H1 (cell line): ENCODE data around the gene LIF. TPM values are rescaled to one million over a fixed set of nuclear protein-coding genes. Genes with fewer than 3 reads are reported as not detected.

Source experiments
- CTCF ChIA-PET: fragments of 300-600 bp; sonication (Branson Sonifier 250); formaldehyde crosslinking; loops from one replicate; lab custom pipeline; 2021; ENCODE audit not compliant: partially characterized antibody; lab: Charles Lee
- POLR2A ChIA-PET: fragments of 300-600 bp; sonication (Branson Sonifier 250); formaldehyde crosslinking; loops from one replicate; lab custom pipeline; 2021; ENCODE audit warnings: inconsistent platforms; ENCODE audit not compliant: partially characterized antibody; lab: Charles Lee
- DNase-seq, 2 experiments: peaks; one replicate each; pipeline versions ENCODE4 v3.0.0 to v3.0.0-alpha.2; 2010 to 2022; ENCODE audit warnings: low spot score in 2 of 2, low read depth in 1 of 2, mixed read lengths in 1 of 2
- FAIRE-seq: peaks from 2 replicates; lab custom pipeline; 2011; peaks lifted over from hg19 to GRCh38; lab: Jason Lieb, UNC
- H2AFZ ChIP-seq: 2 replicates; pipeline ENCODE4 v1.8.1; 2012; ENCODE audit warnings: low read length, inconsistent platforms
- H2AK5ac ChIP-seq: 2 replicates; pipeline ENCODE4 v1.6.1; 2013; ENCODE audit warnings: low read depth, low read length
- H2BK120ac ChIP-seq: replicated peaks from 2 replicates; pipeline ENCODE3; 2013; ENCODE audit warnings: low read depth, low read length, inconsistent platforms
- H2BK12ac ChIP-seq: 2 replicates; pipeline ENCODE4 v1.6.1; 2013; ENCODE audit warnings: low read depth, low read length
- H2BK15ac ChIP-seq: 2 replicates; pipeline ENCODE4 v1.6.1; 2013; ENCODE audit warnings: low read length
- H2BK20ac ChIP-seq: 2 replicates; pipeline ENCODE4 v1.6.1; 2013; ENCODE audit warnings: low read length
- H2BK5ac ChIP-seq: 2 replicates; pipeline ENCODE4 v1.6.1; 2013; ENCODE audit warnings: low read depth, low read length
- H3K14ac ChIP-seq: 2 replicates; pipeline ENCODE4 v1.6.1; 2013; ENCODE audit warnings: inconsistent platforms; ENCODE audit not compliant: insufficient read length
- H3K18ac ChIP-seq: 2 replicates; pipeline ENCODE4 v1.6.1; 2013; ENCODE audit warnings: low read length; ENCODE audit errors: extremely low read depth
- H3K23ac ChIP-seq: 2 replicates; pipeline ENCODE4 v1.6.1; 2013; ENCODE audit warnings: inconsistent platforms; ENCODE audit not compliant: insufficient read length
- H3K23me2 ChIP-seq: 2 replicates; pipeline ENCODE4 v1.6.1; 2013; ENCODE audit warnings: low read depth, low read length
- H3K27ac ChIP-seq: 2 replicates; pipeline ENCODE4 v1.6.1; 2011; ENCODE audit warnings: low read depth, low read length, inconsistent platforms
- H3K27me3 ChIP-seq, 4 experiments: replicated peaks in 1 of 4; 1 replicate in 1 of 4; 2 replicates in 3 of 4; pipeline versions ENCODE4 v1.6.1 to v1.8.1; 2011 to 2013; ENCODE audit warnings: low read length in 3 of 4, mild to moderate bottlenecking in 3 of 4, inconsistent platforms in 2 of 4, mixed read lengths in 2 of 4, moderate library complexity in 1 of 4; ENCODE audit not compliant: control insufficient read depth in 3 of 4, insufficient read depth in 3 of 4; ENCODE audit errors: extremely low read depth in 1 of 4
- H3K36me3 ChIP-seq, 4 experiments: 2 replicates each; pipeline versions ENCODE4 v1.6.1 to v1.8.1; 2011 to 2013; ENCODE audit warnings: mild to moderate bottlenecking in 4 of 4, low read length in 3 of 4, moderate library complexity in 2 of 4, control low read depth in 1 of 4, inconsistent platforms in 1 of 4; ENCODE audit not compliant: insufficient read depth in 4 of 4, control insufficient read depth in 2 of 4
- H3K4ac ChIP-seq: replicated peaks from 2 replicates; pipeline ENCODE3; 2013; ENCODE audit warnings: low read length, low read depth, mixed read lengths, inconsistent platforms; ENCODE audit not compliant: insufficient read length
- H3K4me1 ChIP-seq, 4 experiments: replicated peaks in 1 of 4; 1 replicate in 1 of 4; 2 replicates in 3 of 4; pipeline versions ENCODE4 v1.6.1 to v1.8.1; 2011 to 2013; ENCODE audit warnings: low read length in 3 of 4, inconsistent platforms in 2 of 4, mixed read lengths in 1 of 4; ENCODE audit not compliant: insufficient read depth in 4 of 4, control insufficient read depth in 3 of 4
- H3K4me2 ChIP-seq, 2 experiments: 2 replicates each; pipeline versions ENCODE4 v1.6.1 to v1.8.1; 2011 to 2013; ENCODE audit warnings: low read depth in 2 of 2, low read length in 2 of 2, control low read depth in 1 of 2, inconsistent platforms in 1 of 2, mild to moderate bottlenecking in 1 of 2; ENCODE audit not compliant: insufficient read depth in 1 of 2
- H3K4me3 ChIP-seq, 4 experiments: fragments of 200-600, 300-600 bp in 1 of 4; sonication (generic), shearing (Covaris generic), sonication (Bioruptor Twin) in 1 of 4; 2 replicates each; pipeline versions ENCODE4 v1.5.1 to v1.8.1; 2011 to 2016; ENCODE audit warnings: low read length in 4 of 4, low read depth in 3 of 4, control low read depth in 2 of 4, inconsistent platforms in 2 of 4, mild to moderate bottlenecking in 2 of 4, mixed read lengths in 1 of 4, moderate library complexity in 1 of 4; ENCODE audit not compliant: insufficient read depth in 2 of 4; ENCODE audit errors: extremely low read depth in 1 of 4
- H3K56ac ChIP-seq: replicated peaks from 2 replicates; pipeline ENCODE3; 2013; ENCODE audit warnings: low read depth, mild to moderate bottlenecking, mixed read lengths, low read length, inconsistent platforms; ENCODE audit not compliant: insufficient read length
- H3K79me1 ChIP-seq: 2 replicates; pipeline ENCODE4 v1.6.1; 2013; ENCODE audit warnings: low read depth, low read length, control low read depth
- H3K79me2 ChIP-seq, 2 experiments: 2 replicates each; pipeline versions ENCODE4 v1.6.1 to v1.8.1; 2012 to 2013; ENCODE audit warnings: low read length in 2 of 2, mild to moderate bottlenecking in 2 of 2, inconsistent platforms in 1 of 2; ENCODE audit not compliant: insufficient read depth in 2 of 2, control insufficient read depth in 1 of 2
- H3K9ac ChIP-seq, 4 experiments: replicated peaks in 1 of 4; 1 replicate in 1 of 4; 2 replicates in 3 of 4; pipeline versions ENCODE4 v1.6.1 to v1.8.1; 2011 to 2013; ENCODE audit warnings: low read depth in 3 of 4, low read length in 3 of 4, control low read depth in 2 of 4, mild to moderate bottlenecking in 2 of 4, moderate library complexity in 2 of 4, inconsistent platforms in 1 of 4; ENCODE audit errors: extremely low read depth in 1 of 4
- H3K9me3 ChIP-seq, 2 experiments: 2 replicates each; pipeline versions ENCODE4 v1.6.1 to v1.8.1; 2012 to 2013; ENCODE audit warnings: mild to moderate bottlenecking in 2 of 2, moderate library complexity in 2 of 2, control low read depth in 1 of 2, inconsistent platforms in 1 of 2, low read depth in 1 of 2, low read length in 1 of 2, mixed read lengths in 1 of 2; ENCODE audit not compliant: insufficient read depth in 2 of 2
- H4K20me1 ChIP-seq, 2 experiments: replicated peaks in 1 of 2; 2 replicates each; pipeline versions ENCODE3 to v1.8.1; 2011 to 2013; ENCODE audit warnings: inconsistent platforms in 2 of 2, low read length in 2 of 2, mild to moderate bottlenecking in 1 of 2; ENCODE audit not compliant: insufficient read depth in 2 of 2, control insufficient read depth in 1 of 2
- H4K5ac ChIP-seq: 2 replicates; pipeline ENCODE4 v1.6.1; 2013; ENCODE audit warnings: low read length, low read depth, mixed read lengths, inconsistent platforms; ENCODE audit not compliant: insufficient read length
- H4K8ac ChIP-seq: 2 replicates; pipeline ENCODE4 v1.8.0; 2013; ENCODE audit warnings: mild to moderate bottlenecking, moderate library complexity, low read length, inconsistent platforms; ENCODE audit not compliant: insufficient read depth; ENCODE audit errors: extremely low read depth
- H4K91ac ChIP-seq: replicated peaks from 2 replicates; pipeline ENCODE3; 2013; ENCODE audit warnings: low read length, mixed read lengths, inconsistent platforms; ENCODE audit not compliant: insufficient read length
- BCL11A ChIP-seq, 2 experiments: IDR thresholded peaks; one replicate each; pipeline ENCODE4 v1.6.1; 2011; ENCODE audit warnings: low read depth in 2 of 2, low read length in 2 of 2, mild to moderate bottlenecking in 2 of 2
- BRCA1 ChIP-seq: IDR thresholded peaks from 2 replicates; pipeline ENCODE4 v1.6.1; 2012; ENCODE audit warnings: low read depth, low read length, improper control_type of control experiment
- CBX5 ChIP-seq: fragments of 300-800, 300-1000 bp; sonication (generic); IDR thresholded peaks from 2 replicates; pipeline ENCODE4 v1.7.1; 2016; ENCODE audit warnings: antibody characterized with exemption, low read length, low read depth
- NANOG ChIP-seq: IDR thresholded peaks from 2 replicates; pipeline ENCODE4 v1.6.1; 2011; ENCODE audit warnings: low read length, low read depth, mild to moderate bottlenecking, inconsistent platforms; ENCODE audit not compliant: insufficient read depth, poor library complexity, severe bottlenecking
- SAP30 ChIP-seq: fragments of 300-600 bp; sonication (generic); IDR thresholded peaks from 2 replicates; pipeline ENCODE4 v1.7.1; 2012; ENCODE audit warnings: low read length, moderate library complexity, mild to moderate bottlenecking, inconsistent platforms; ENCODE audit not compliant: insufficient read depth, insufficient replicate concordance
- SIN3A ChIP-seq, 2 experiments: IDR thresholded peaks in 1 of 2; conservative IDR thresholded peaks in 1 of 2; 2 replicates each; pipeline ENCODE4 v1.6.1; 2011 to 2012; ENCODE audit warnings: low read length in 2 of 2, improper control_type of control experiment in 1 of 2, low read depth in 1 of 2, mild to moderate bottlenecking in 1 of 2
- SP4 ChIP-seq: IDR thresholded peaks from 2 replicates; pipeline ENCODE4 v1.6.1; 2012; ENCODE audit warnings: low read length, inconsistent platforms
- USF2 ChIP-seq: IDR thresholded peaks from 2 replicates; pipeline ENCODE4 v1.6.1; 2011; ENCODE audit warnings: low read length, improper control_type of control experiment
- whole genome bisulfite sequencing, 2 experiments: shearing (Covaris generic) in 1 of 2; methylation state at CpG; one replicate each; pipeline versions ENCODE4 v1.1.6 to v1.1.7; 2013 to 2015; ENCODE audit warnings: low lambda C conversion rate in 2 of 2, mixed read lengths in 2 of 2, inconsistent platforms in 1 of 2, low coverage in 1 of 2, missing lambda C conversion rate in 1 of 2; ENCODE audit not compliant: insufficient replicate concordance in 2 of 2, insufficient coverage in 1 of 2, insufficient read length in 1 of 2; ENCODE audit errors: extremely low coverage in 1 of 2, missing lambda C conversion rate in 1 of 2; 5-methylcytosine and 5-hydroxymethylcytosine counted together
- polyA plus RNA-seq, 7 experiments: library from polyadenylated mRNA; depleted of rRNA in 3 of 7; stranded (reverse) in 5 of 7; unstranded in 2 of 7; fragments of >200 nt in 5 of 7; fragments of 200-250 nt in 2 of 7; gene quantifications; 1 replicate in 5 of 7; 2 replicates in 1 of 7; 4 replicates in 1 of 7; pipeline versions ENCODE4 v1.2.1 to v1.2.3, GENCODE V29; 2011 to 2013; ENCODE audit warnings: missing spikeins in 2 of 7, mixed read lengths in 2 of 7
- total RNA-seq: library from RNA; stranded (reverse); fragmentation: NEBNext Ultra II Directional; extraction: Animal tissue kit (Norgen Biotek cat#: 25700); gene quantifications from 2 replicates; pipeline ENCODE4 v1.2.1, GENCODE V29; 2021

Gene LIF
- total and polyA plus RNA-seq, 2 of the 8 experiments (the other 6 are each of a cell fraction or from before 2014, with no cell fraction given): 3.3 to 3.5 TPM

- Histone ChIP-seq H2BK20ac (peak overlapping the region; percentile 40; the same call in 1 of the 2 replicates), H2AK5ac (peak overlapping the region; percentile 98), H4K5ac (peak overlapping the region; percentile 22), H3K9ac (peak overlapping the region in 1 of 4 experiments; percentile 12; a peak in 2 of 7 replicates), H2BK15ac (peak overlapping the region; percentile 95; the same call in 1 of the 2 replicates), H3K4me1 (peaks cover 0 to 20% (median 11%) of the 10 kb centered on the region in 4 experiments; a peak in 6 of 7 replicates), H3K23ac (no peak overlapping the region), H2BK12ac (peak overlapping the region; percentile 68; the same call in 1 of the 2 replicates), H3K4ac (no peak overlapping the region), H3K27ac (no peak overlapping the region), H3K79me1 (peaks cover 4% of the 10 kb centered on the region), H3K56ac (no peak overlapping the region), H4K20me1 (no peaks in the 10 kb centered on the region), H2BK120ac (no peak overlapping the region), H4K8ac (no peak overlapping the region; the same call in 1 of the 2 replicates), H3K9me3 (no peaks in the 10 kb centered on the region), H2AFZ (peak overlapping the region; percentile 33; the same call in 1 of the 2 replicates), H4K91ac (peak overlapping the region; percentile 53), H3K14ac (no peak overlapping the region), H3K4me2 (peak overlapping the region; percentile 83 to 94), H2BK5ac (peak overlapping the region; percentile 87; the same call in 1 of the 2 replicates), H3K23me2 (peaks cover 12% of the 10 kb centered on the region; the same call in 1 of the 2 replicates), H3K18ac (peak overlapping the region; percentile 87), H3K4me3 (peak overlapping the region; percentile 49 to 72 (median 65)), H3K36me3 (0 out of 8 replicates have a peak, but pooled peaks cover 0 to 5% (median 0%) of the 10 kb centered on the region in 4 experiments)
- 46% methylated on average over 10 of the region's 15 CpGs; no CpG with 5 or more reads in 1 of the 2 experiments for WGBS, 2 experiments
- POLR2A ChIA-PET: interaction anchor here (1.0 to 1.6 kb wide), 5 partner anchors 8 to 233 kb away, joined by 3 to 5 read pairs (median 3); no protein-coding TSS in a partner anchor
- FAIRE-seq (no peak), DNase-seq (no peak)
- CTCF ChIA-PET: interaction anchor here (1.3 to 3.1 kb wide), 3 partner anchors 10 to 137 kb away, joined by 3 to 10 read pairs (median 4); no protein-coding TSS in a partner anchor
- TF ChIP-seq NANOG (no peak), BCL11A (IDR thresholded peaks at IDR 0.05; ENCODE audit: low read depth in 2 of 2, low read length in 2 of 2) (no peak), CBX5 (no peak), BRCA1 (no peak), SP4 (no peak), USF2 (no peak), SIN3A (conservative IDR thresholded peaks at IDR 0.05 in 1 of 2, IDR thresholded peaks at IDR 0.05 in 1 of 2; ENCODE audit: low read depth in 1 of 2, low read length in 2 of 2) (0 out of 4 replicates have a peak, but pooled peaks of 1 of the 2 experiments have one; percentile 27), SAP30 (peak; percentile 42)
- TF ChIP-seq, all 59 proteins: peak for 2
- Histone ChIP-seq H3K79me2 (no peaks in the 10 kb centered on the region), H3K27me3 (no peaks in the 10 kb centered on the region; a peak in 2 of 7 replicates)
Measured at GRCh38 chr22:30245181-30245984, 1.2 kb downstream of the LIF start.
